ENCODE measurements around the gene SP2.

DNA sequence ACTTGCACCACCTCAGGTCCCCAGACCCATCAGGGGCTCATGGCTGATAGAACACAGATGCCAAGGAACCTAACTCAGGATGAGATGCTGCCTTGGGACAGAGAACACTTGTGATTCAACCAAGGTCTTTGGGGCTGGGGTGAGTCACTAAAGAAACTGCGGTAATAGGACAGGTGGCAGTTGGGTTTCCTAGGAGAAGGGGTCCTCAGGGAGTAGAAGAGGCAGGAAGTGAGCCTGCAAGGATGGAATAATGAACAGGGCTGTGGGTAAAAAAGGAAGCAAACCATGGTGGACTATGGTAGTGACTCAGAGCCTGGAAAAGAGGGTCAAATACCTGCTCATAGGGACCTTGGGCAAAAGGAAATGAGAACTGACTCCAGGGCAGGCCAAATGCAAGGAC is 38.8 kb downstream of the SP2 start:
- TF ChIP-seq EP300 (IDR thresholded peaks at IDR 0.05; ENCODE audit: borderline replicate concordance) (no peak), TCF12 (IDR thresholded peaks at IDR 0.05; ENCODE audit: low read depth) (no peak), CEBPB (IDR thresholded peaks at IDR 0.05) (no peak), RAD21 (IDR thresholded peaks at IDR 0.05; ENCODE audit: low read depth) (no peak), TAF1 (IDR thresholded peaks at IDR 0.05; ENCODE audit: low read depth) (no peak), YY1 (IDR thresholded peaks at IDR 0.05; ENCODE audit: low read depth) (no peak), EGR1 (IDR thresholded peaks at IDR 0.05) (no peak), FOXM1 (IDR thresholded peaks at IDR 0.05; ENCODE audit: borderline replicate concordance, low read depth) (no peak)
- TF ChIP-seq, protein P1, sequence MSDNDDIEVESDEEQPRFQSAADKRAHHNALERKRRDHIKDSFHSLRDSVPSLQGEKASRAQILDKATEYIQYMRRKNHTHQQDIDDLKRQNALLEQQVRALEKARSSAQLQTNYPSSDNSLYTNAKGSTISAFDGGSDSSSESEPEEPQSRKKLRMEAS (IDR thresholded peaks at IDR 0.05): no peak
- TF ChIP-seq, protein P2, sequence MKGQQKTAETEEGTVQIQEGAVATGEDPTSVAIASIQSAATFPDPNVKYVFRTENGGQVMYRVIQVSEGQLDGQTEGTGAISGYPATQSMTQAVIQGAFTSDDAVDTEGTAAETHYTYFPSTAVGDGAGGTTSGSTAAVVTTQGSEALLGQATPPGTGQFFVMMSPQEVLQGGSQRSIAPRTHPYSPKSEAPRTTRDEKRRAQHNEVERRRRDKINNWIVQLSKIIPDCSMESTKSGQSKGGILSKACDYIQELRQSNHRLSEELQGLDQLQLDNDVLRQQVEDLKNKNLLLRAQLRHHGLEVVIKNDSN (IDR thresholded peaks at IDR 0.05): no peak

Data from Ishikawa (cell line).